ENCODE results near the gene TULP1.
A peak's percentile ranks its signal among the peaks of the same experiment; 100 is the strongest.

- peak; percentile 99 for TF ChIP-seq CTCF (conservative IDR thresholded peaks at IDR 0.05; ENCODE audit: low read depth, low read length)
- TF ChIP-seq EZH2 (IDR thresholded peaks at IDR 0.05; ENCODE audit: borderline replicate concordance, low read depth, low read length, poor library complexity, severe bottlenecking): no peak
Observed at GRCh38 chr6:35468181-35468979, 44.3 kb downstream of the TULP1 start, which contains the start of gene RPL10A.

Data from A673 (cell line).